GM12875 (cell line): ENCODE data around the gene GASK1B.

Experiments
- H3K4me3 ChIP-seq: one replicate; pipeline ENCODE4 v1.5.1; 2011; ENCODE audit warnings: low read depth, low read length, control low read depth
- CTCF ChIP-seq: IDR thresholded peaks from 2 replicates; pipeline ENCODE4 v1.5.1; 2011; ENCODE audit warnings: low read depth, mild to moderate bottlenecking, control low read depth, inconsistent platforms, low read length, moderate library complexity, borderline replicate concordance; ENCODE audit not compliant: insufficient read depth

The GASK1B gene

GRCh38 chr4:158155656-158156356 is 17.0 kb downstream of the GASK1B start:
- no peak overlapping the region for H3K4me3 ChIP-seq
- TF ChIP-seq CTCF: no peak

- TF ChIP-seq CTCF: no peak
- H3K4me3 ChIP-seq: no peak overlapping the region
Observed at GRCh38 chr4:158147151-158147550, 25.7 kb downstream of the GASK1B start.

- TF ChIP-seq CTCF: no peak
- no peak overlapping the region for H3K4me3 ChIP-seq
Observed at GRCh38 chr4:158146736-158147135, 26.1 kb downstream of the GASK1B start.

- no peak overlapping the region for H3K4me3 ChIP-seq
- no peak for TF ChIP-seq CTCF
Observed at GRCh38 chr4:158139086-158139485, 33.7 kb downstream of the GASK1B start.

GRCh38 chr4:158134222-158134621 is 38.6 kb downstream of the GASK1B start:
- no peak overlapping the region for H3K4me3 ChIP-seq
- TF ChIP-seq CTCF: no peak

GRCh38 chr4:158133551-158133950 is 39.3 kb downstream of the GASK1B start:
- H3K4me3 ChIP-seq: no peak overlapping the region
- TF ChIP-seq CTCF: no peak

GRCh38 chr4:158131027-158131426 is 41.8 kb downstream of the GASK1B start:
- no peak for TF ChIP-seq CTCF
- no peak overlapping the region for H3K4me3 ChIP-seq
